DOHH2 (cell line): ENCODE measurements around the gene U2AF2.

Experiments
- H3F3A ChIP-seq: fragments of 200-600 bp; sonication (generic), shearing (Covaris generic); 2 replicates; pipeline ENCODE4 v1.6.0; 2016; ENCODE audit warnings: antibody characterized with exemption, mild to moderate bottlenecking; ENCODE audit not compliant: control insufficient read depth, insufficient read depth
- H3K27ac ChIP-seq: fragments of 200-600 bp; sonication (generic); 2 replicates; pipeline ENCODE4 v1.5.1; 2014; ENCODE audit warnings: low read depth, mild to moderate bottlenecking, low read length, moderate library complexity
- H3K27me3 ChIP-seq: fragments of 200-600 bp; sonication (generic); 2 replicates; pipeline ENCODE4 v1.6.1; 2014; ENCODE audit warnings: mild to moderate bottlenecking, low read length, mixed read lengths; ENCODE audit not compliant: control insufficient read depth
- H3K36me3 ChIP-seq: fragments of 200-600 bp; sonication (generic); 2 replicates; pipeline ENCODE4 v1.6.1; 2014; ENCODE audit warnings: mild to moderate bottlenecking, low read length, moderate library complexity, mixed read lengths; ENCODE audit not compliant: control insufficient read depth
- H3K4me1 ChIP-seq: fragments of 200-600 bp; sonication (generic); 2 replicates; pipeline ENCODE4 v1.6.1; 2014; ENCODE audit warnings: mild to moderate bottlenecking, low read length, mixed read lengths; ENCODE audit not compliant: control insufficient read depth
- H3K4me2 ChIP-seq: fragments of 200-600 bp; sonication (generic); 2 replicates; pipeline ENCODE4 v1.6.0; 2014; ENCODE audit warnings: mild to moderate bottlenecking, low read length, moderate library complexity
- H3K4me3 ChIP-seq: fragments of 200-600 bp; sonication (generic); 2 replicates; pipeline ENCODE4 v1.5.1; 2014; ENCODE audit warnings: mild to moderate bottlenecking, low read length, mixed read lengths
- H3K79me2 ChIP-seq: fragments of 200-600 bp; sonication (generic); 2 replicates; pipeline ENCODE4 v1.6.1; 2014; ENCODE audit warnings: mild to moderate bottlenecking, low read length, mixed read lengths; ENCODE audit not compliant: control insufficient read depth
- H3K9me2 ChIP-seq: fragments of 200-600 bp; sonication (generic); replicated peaks from 2 replicates; pipeline ENCODE4 v1.6.1; 2014; ENCODE audit warnings: mild to moderate bottlenecking, low read length, mixed read lengths; ENCODE audit not compliant: control insufficient read depth
- H3K9me3 ChIP-seq: fragments of 200-600 bp; sonication (generic); 2 replicates; pipeline ENCODE4 v1.6.1; 2014; ENCODE audit warnings: antibody characterized with exemption, low read length, mixed read lengths; ENCODE audit not compliant: control insufficient read depth, insufficient read depth
- H4K20me1 ChIP-seq: fragments of 200-600 bp; sonication (generic); 2 replicates; pipeline ENCODE4 v1.6.0; 2014; ENCODE audit warnings: low read depth, mild to moderate bottlenecking, antibody characterized with exemption, low read length, moderate library complexity; ENCODE audit not compliant: control insufficient read depth, insufficient read depth
- CTCF ChIP-seq: fragments of 200-600 bp; sonication (generic); IDR thresholded peaks from one replicate; pipeline ENCODE4 v1.5.1; 2014; ENCODE audit warnings: antibody characterized with exemption, mild to moderate bottlenecking, low read depth, low read length; ENCODE audit not compliant: poor library complexity, severe bottlenecking
- EZH2phosphoT487 ChIP-seq: fragments of 200-600 bp; sonication (generic); IDR thresholded peaks from 2 replicates; pipeline ENCODE4 v1.6.1; 2017; ENCODE audit warnings: borderline replicate concordance, mild to moderate bottlenecking, antibody characterized with exemption, low read length, moderate library complexity, mixed read lengths

Gene U2AF2

GRCh38 chr19:55621673-55622231 is 33.1 kb upstream of the U2AF2 start:
- Histone ChIP-seq H3K9me2 (no peaks in the 10 kb centered on the region), H3K9me3 (no peaks in the 10 kb centered on the region), H3K4me2 (no peak overlapping the region), H4K20me1 (peaks cover 4% of the 10 kb centered on the region; the same call in 1 of the 2 replicates), H3K36me3 (peaks cover 8% of the 10 kb centered on the region; the same call in 1 of the 2 replicates), H3K27me3 (no peaks in the 10 kb centered on the region), H3K4me3 (no peak overlapping the region), H3F3A (peaks cover 11% of the 10 kb centered on the region), H3K27ac (no peak overlapping the region), H3K79me2 (no peaks in the 10 kb centered on the region), H3K4me1 (peaks cover 14% of the 10 kb centered on the region)
- TF ChIP-seq CTCF (no peak), EZH2phosphoT487 (no peak)

GRCh38 chr19:55622242-55622969 is 32.4 kb upstream of the U2AF2 start:
- H3K27me3 ChIP-seq = no peaks in the 10 kb centered on the region
- H3K27ac ChIP-seq = no peak overlapping the region
- H3K9me3 ChIP-seq = no peaks in the 10 kb centered on the region
- peaks cover 5% of the 10 kb centered on the region; the same call in 1 of the 2 replicates for H3K36me3 ChIP-seq
- H3K4me3 ChIP-seq = no peak overlapping the region
- peaks cover 11% of the 10 kb centered on the region for H3F3A ChIP-seq
- H3K4me1 ChIP-seq = peaks cover 14% of the 10 kb centered on the region
- H3K79me2 ChIP-seq = no peaks in the 10 kb centered on the region
- no peak overlapping the region for H3K4me2 ChIP-seq
- H3K9me2 ChIP-seq = no peaks in the 10 kb centered on the region
- TF ChIP-seq CTCF (no peak), EZH2phosphoT487 (no peak)
- H4K20me1 ChIP-seq = peaks cover 4% of the 10 kb centered on the region; the same call in 1 of the 2 replicates

- H4K20me1 ChIP-seq = peaks cover 4% of the 10 kb centered on the region; the same call in 1 of the 2 replicates
- H3K27ac ChIP-seq = no peak overlapping the region
- no peaks in the 10 kb centered on the region for H3K9me3 ChIP-seq
- peak overlapping the region; percentile 14; the same call in 1 of the 2 replicates for H3K4me2 ChIP-seq
- H3K27me3 ChIP-seq = no peaks in the 10 kb centered on the region
- no peaks in the 10 kb centered on the region for H3K9me2 ChIP-seq
- H3K4me3 ChIP-seq = no peak overlapping the region
- TF ChIP-seq EZH2phosphoT487 (no peak), CTCF (no peak)
- peaks cover 11% of the 10 kb centered on the region for H3F3A ChIP-seq
- peaks cover 14% of the 10 kb centered on the region for H3K4me1 ChIP-seq
- H3K36me3 ChIP-seq = no peaks in the 10 kb centered on the region
- no peaks in the 10 kb centered on the region for H3K79me2 ChIP-seq
Observed at GRCh38 chr19:55623130-55623529, 31.7 kb upstream of the U2AF2 start.
